Measurements from ENCODE around the gene STK11. TPM values are rescaled to one million over a fixed set of nuclear protein-coding genes. Genes with fewer than 3 reads are reported as not detected.

STK11 gene
- total and polyA plus RNA-seq, 4 donors = 35.4 to 66.6 (median 58.8) TPM

DNA sequence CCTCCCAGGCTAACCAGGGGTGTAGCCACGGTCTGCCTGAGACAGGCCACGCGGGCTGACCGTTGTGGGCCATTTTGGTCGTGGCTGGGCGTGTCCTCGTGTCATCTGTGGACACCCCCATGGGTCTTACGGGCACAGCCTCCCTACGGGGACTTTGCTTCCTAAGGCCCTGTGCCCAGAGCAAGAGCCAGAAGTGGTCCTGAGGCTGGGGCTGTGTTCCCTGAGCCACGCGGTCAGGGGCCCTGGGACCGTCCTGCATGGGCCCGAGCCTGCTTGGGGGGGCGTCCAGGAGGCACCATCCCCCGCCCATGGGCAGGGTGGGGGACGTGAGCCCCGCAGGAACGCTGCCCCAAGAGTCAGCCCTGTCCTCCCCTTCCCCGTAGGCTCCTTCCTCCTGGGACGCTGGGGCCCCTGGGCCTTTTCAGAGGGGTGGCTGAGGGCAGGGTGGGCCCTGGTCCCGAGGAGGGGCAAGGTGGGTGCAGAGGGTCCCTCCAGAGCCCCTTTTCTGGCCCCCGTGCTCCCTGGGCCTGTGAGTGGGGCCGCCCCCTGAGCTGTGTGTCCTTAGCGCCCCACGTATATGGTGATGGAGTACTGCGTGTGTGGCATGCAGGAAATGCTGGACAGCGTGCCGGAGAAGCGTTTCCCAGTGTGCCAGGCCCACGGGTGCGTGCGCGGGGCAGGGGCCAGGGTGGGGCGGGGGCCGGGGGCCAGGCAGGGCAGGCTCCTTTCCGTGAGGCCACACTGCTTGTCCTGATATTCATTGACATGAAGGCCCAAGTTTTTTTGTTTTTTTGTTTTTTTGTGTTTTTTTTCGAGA lies 13.4 kb downstream of the STK11 start:
- 93% methylated on average over 32 of the region's 37 CpGs for WGBS (ENCODE audit: insufficient coverage)

DNA sequence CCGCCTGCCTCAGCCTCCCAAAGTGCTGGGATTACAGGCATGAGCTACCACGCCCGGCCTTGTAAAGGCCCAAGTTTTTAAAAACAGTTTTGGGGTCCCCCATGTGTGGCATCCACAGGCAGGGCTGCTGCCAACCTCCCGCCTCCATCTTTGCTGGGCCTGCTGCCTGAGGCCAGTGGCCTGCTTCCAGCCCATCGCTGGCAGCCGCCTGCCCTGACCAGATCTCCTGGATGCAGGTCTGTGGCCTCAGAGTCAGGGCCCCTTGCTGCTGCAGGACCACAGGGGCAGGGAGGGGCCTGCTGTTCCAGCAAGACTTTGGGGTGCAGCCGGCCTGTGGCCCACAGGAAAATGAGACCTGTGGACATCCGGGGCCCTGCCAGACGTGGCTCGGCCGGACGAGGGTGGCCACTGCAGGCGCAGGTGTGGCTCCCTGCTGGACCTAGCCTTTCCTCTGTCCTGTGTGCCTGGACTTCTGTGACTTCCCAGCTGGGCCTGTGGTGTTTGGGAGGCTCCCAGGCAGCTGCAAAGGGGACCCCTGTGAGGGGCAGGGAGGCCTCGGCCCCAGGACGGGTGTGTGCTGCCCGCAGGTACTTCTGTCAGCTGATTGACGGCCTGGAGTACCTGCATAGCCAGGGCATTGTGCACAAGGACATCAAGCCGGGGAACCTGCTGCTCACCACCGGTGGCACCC lies 14.4 kb downstream of the STK11 start:
- WGBS (ENCODE audit: insufficient coverage) = 93% methylated on average over 19 of the region's 19 CpGs
- H3K4me1 ChIP-seq (ENCODE audit: control insufficient read depth, insufficient read depth, low read length) = peaks cover 42% of the 10 kb centered on the region
- no peak overlapping the region for H3K27ac ChIP-seq (ENCODE audit: low read depth, low read length)
- no peaks in the 10 kb centered on the region for H3K27me3 ChIP-seq (ENCODE audit: control insufficient read depth, insufficient read depth, low read length)
- peaks cover 83% of the 10 kb centered on the region for H3K36me3 ChIP-seq (ENCODE audit: control insufficient read depth, insufficient read depth, low read length)
- H3K4me3 ChIP-seq (ENCODE audit: low read depth, low read length) = no peak overlapping the region
- no peak for DNase-seq (ENCODE audit: low read depth in 4 of 6, low spot score in 6 of 6)
- H3K9me3 ChIP-seq (ENCODE audit: control insufficient read depth, insufficient read depth, low read length) = no peaks in the 10 kb centered on the region

More for the DNA sequence above, 13.4 kb downstream of the STK11 start:
- Histone ChIP-seq H3K4me3 (ENCODE audit: low read depth, low read length) (no peak overlapping the region), H3K27ac (ENCODE audit: low read depth, low read length) (no peak overlapping the region), H3K27me3 (ENCODE audit: control insufficient read depth, insufficient read depth, low read length) (no peaks in the 10 kb centered on the region), H3K36me3 (ENCODE audit: control insufficient read depth, insufficient read depth, low read length) (peaks cover 83% of the 10 kb centered on the region), H3K4me1 (ENCODE audit: control insufficient read depth, insufficient read depth, low read length) (peaks cover 51% of the 10 kb centered on the region), H3K9me3 (ENCODE audit: control insufficient read depth, insufficient read depth, low read length) (no peaks in the 10 kb centered on the region)
- no peak for DNase-seq (ENCODE audit: low read depth in 4 of 6, low spot score in 6 of 6)

DNA sequence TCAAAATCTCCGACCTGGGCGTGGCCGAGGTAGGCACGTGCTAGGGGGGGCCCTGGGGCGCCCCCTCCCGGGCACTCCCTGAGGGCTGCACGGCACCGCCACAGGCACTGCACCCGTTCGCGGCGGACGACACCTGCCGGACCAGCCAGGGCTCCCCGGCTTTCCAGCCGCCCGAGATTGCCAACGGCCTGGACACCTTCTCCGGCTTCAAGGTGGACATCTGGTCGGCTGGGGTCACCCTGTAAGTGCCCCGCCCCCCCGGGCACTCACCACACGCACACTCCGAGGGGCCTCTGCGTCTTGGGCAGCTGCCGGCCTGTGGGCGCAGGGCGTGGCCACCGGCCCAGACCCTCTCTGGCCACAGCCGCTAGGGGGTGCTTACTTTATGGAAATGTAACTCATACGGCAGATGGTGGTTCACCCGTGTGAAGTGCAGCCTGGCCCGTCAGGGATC lies 14.9 kb downstream of the STK11 start:
- Histone ChIP-seq H3K27me3 (ENCODE audit: control insufficient read depth, insufficient read depth, low read length) (no peaks in the 10 kb centered on the region), H3K36me3 (ENCODE audit: control insufficient read depth, insufficient read depth, low read length) (peaks cover 83% of the 10 kb centered on the region), H3K4me1 (ENCODE audit: control insufficient read depth, insufficient read depth, low read length) (peaks cover 36% of the 10 kb centered on the region), H3K27ac (ENCODE audit: low read depth, low read length) (no peak overlapping the region), H3K4me3 (ENCODE audit: low read depth, low read length) (no peak overlapping the region), H3K9me3 (ENCODE audit: control insufficient read depth, insufficient read depth, low read length) (no peaks in the 10 kb centered on the region)
- no peak for DNase-seq (ENCODE audit: low read depth in 4 of 6, low spot score in 6 of 6)
- WGBS (ENCODE audit: insufficient coverage) = 87% methylated on average over 25 of the region's 33 CpGs

DNA sequence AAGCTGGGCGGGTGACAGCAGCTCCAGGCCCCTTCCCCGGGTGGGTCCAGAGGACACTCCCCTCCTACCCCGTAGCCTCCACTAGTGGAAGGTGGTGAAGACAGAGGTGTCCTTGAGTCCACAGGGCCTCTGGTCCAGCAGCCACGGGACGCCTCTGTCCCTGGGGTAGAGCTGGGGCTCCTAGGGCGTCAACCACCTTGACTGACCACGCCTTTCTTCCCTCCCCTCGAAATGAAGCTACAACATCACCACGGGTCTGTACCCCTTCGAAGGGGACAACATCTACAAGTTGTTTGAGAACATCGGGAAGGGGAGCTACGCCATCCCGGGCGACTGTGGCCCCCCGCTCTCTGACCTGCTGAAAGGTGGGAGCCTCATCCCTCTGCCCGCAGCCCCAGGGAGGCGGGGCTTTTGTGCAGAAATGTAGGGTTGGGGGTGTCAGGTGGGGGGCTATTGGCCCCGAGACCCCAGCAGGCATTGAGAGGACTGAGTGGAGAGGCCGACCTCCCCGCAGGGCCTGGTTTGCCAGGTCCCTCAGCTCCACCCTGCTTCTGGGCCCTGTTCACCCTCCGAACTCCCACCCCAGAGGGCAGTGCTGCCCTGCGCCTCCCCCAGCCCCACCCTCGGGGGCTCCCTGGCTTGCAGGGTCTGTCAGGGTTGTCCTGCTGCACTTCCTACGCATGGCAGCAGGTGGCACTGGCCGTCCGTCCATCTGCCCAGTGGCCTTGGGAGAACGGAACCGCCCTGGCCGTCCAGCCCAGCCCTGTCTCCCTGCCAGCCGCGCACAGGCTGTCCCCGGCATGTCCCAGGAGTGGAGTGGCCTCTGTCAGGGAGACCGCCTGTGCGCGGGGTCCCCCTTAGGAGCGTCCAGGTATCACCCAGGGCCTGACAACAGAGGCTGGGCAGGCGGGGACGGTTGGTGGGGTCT lies 15.7 kb downstream of the STK11 start:
- Histone ChIP-seq H3K27me3 (ENCODE audit: control insufficient read depth, insufficient read depth, low read length) (no peaks in the 10 kb centered on the region), H3K9me3 (ENCODE audit: control insufficient read depth, insufficient read depth, low read length) (no peaks in the 10 kb centered on the region), H3K4me1 (ENCODE audit: control insufficient read depth, insufficient read depth, low read length) (peaks cover 28% of the 10 kb centered on the region), H3K4me3 (ENCODE audit: low read depth, low read length) (no peak overlapping the region), H3K27ac (ENCODE audit: low read depth, low read length) (no peak overlapping the region), H3K36me3 (ENCODE audit: control insufficient read depth, insufficient read depth, low read length) (peaks cover 90% of the 10 kb centered on the region)
- peak in 2 of 6 donors; percentile 62 to 72 for DNase-seq (ENCODE audit: low read depth in 4 of 6, low spot score in 6 of 6)
- WGBS (ENCODE audit: insufficient coverage) = 60% methylated on average over 34 of the region's 38 CpGs

DNA sequence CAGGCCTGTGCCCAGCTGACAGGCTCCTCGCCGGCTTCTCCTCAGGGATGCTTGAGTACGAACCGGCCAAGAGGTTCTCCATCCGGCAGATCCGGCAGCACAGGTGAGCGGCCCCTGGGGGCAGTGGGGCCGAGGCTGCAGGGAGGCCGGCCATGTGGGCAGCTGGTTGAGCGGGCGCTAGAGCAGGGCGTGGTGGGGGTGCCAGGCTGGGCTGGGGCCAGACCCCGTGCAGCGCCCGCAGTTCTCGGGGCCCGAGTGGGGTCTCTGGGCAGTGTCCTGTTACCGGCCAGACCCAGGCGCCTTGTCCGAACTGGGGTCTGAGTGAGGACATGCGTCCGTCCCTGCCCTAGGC lies 16.3 kb downstream of the STK11 start:
- Histone ChIP-seq H3K9me3 (ENCODE audit: control insufficient read depth, insufficient read depth, low read length) (no peaks in the 10 kb centered on the region), H3K4me1 (ENCODE audit: control insufficient read depth, insufficient read depth, low read length) (peaks cover 27% of the 10 kb centered on the region), H3K4me3 (ENCODE audit: low read depth, low read length) (no peak overlapping the region), H3K27ac (ENCODE audit: low read depth, low read length) (no peak overlapping the region), H3K36me3 (ENCODE audit: control insufficient read depth, insufficient read depth, low read length) (peaks cover 92% of the 10 kb centered on the region), H3K27me3 (ENCODE audit: control insufficient read depth, insufficient read depth, low read length) (no peaks in the 10 kb centered on the region)
- DNase-seq (ENCODE audit: low read depth in 4 of 6, low spot score in 6 of 6) = no peak
- 87% methylated on average over 22 of the region's 22 CpGs for WGBS (ENCODE audit: insufficient coverage)

DNA sequence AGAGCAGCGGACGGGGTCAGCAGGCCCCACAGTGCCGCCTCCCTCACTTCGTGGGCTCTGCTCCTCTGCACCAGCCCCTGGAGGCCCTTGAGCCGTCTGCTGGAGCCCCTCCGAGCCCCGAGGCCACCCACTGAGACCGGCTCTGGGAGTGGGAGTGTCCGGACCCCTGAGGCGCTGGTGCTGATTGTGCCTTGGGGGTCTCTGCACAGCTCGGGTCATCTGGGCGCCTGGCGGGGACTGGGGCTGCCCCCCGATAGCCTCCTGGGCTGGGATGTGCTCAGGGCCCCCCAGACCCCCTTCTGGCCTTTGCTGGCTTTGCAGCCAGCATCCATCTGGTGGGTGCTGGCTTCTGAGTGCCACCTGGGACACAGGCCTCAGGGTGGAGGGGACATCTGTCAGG lies 16.8 kb downstream of the STK11 start:
- WGBS (ENCODE audit: insufficient coverage) = 84% methylated on average over 14 of the region's 14 CpGs
- H3K4me3 ChIP-seq (ENCODE audit: low read depth, low read length) = no peak overlapping the region
- H3K27me3 ChIP-seq (ENCODE audit: control insufficient read depth, insufficient read depth, low read length) = no peaks in the 10 kb centered on the region
- no peaks in the 10 kb centered on the region for H3K9me3 ChIP-seq (ENCODE audit: control insufficient read depth, insufficient read depth, low read length)
- peaks cover 25% of the 10 kb centered on the region for H3K4me1 ChIP-seq (ENCODE audit: control insufficient read depth, insufficient read depth, low read length)
- DNase-seq (ENCODE audit: low read depth in 4 of 6, low spot score in 6 of 6) = no peak
- peaks cover 94% of the 10 kb centered on the region for H3K36me3 ChIP-seq (ENCODE audit: control insufficient read depth, insufficient read depth, low read length)
- no peak overlapping the region for H3K27ac ChIP-seq (ENCODE audit: low read depth, low read length)

DNA sequence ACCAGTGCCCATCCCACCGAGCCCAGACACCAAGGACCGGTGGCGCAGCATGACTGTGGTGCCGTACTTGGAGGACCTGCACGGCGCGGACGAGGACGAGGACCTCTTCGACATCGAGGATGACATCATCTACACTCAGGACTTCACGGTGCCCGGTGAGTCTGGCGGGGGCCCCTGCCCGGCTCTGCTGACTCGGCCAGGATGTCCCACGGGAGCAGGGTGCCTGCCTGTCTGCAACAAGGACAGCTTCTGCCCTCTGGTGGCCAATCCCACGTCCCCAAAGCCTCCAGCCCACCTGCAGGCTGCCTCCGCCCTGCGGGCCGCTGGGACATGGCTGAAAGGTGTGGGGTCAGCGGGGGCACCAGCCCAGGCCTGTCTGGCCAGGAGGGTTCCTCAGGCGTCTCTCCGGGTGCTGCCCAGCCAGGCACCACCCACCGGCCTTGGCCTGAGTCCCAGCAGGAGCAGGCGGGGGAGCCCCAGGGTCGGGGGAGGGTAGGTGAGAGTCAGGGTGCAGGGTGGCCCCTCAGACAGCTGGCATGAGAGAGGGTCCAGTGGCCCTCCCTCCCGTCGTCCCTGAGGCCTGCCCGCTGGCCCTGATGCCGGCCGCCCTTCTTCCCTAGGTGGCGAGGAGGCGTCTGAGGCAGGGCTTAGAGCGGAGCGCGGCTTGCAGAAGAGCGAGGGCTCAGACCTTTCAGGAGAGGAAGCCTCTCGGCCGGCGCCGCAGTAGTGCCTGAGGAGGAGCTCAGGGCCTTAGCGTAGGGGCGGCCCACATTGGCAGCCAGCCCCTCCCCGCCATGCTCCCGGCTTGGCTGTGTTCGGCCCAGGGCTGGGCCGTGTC lies 17.7 kb downstream of the STK11 start:
- Histone ChIP-seq H3K27ac (ENCODE audit: low read depth, low read length) (no peak overlapping the region), H3K27me3 (ENCODE audit: control insufficient read depth, insufficient read depth, low read length) (no peaks in the 10 kb centered on the region), H3K9me3 (ENCODE audit: control insufficient read depth, insufficient read depth, low read length) (no peaks in the 10 kb centered on the region), H3K4me3 (ENCODE audit: low read depth, low read length) (no peak overlapping the region), H3K4me1 (ENCODE audit: control insufficient read depth, insufficient read depth, low read length) (peaks cover 18% of the 10 kb centered on the region), H3K36me3 (ENCODE audit: control insufficient read depth, insufficient read depth, low read length) (peaks cover 96% of the 10 kb centered on the region)
- 77% methylated on average over 48 of the region's 48 CpGs for WGBS (ENCODE audit: insufficient coverage)
- DNase-seq (ENCODE audit: low read depth in 4 of 6, low spot score in 6 of 6) = no peak

DNA sequence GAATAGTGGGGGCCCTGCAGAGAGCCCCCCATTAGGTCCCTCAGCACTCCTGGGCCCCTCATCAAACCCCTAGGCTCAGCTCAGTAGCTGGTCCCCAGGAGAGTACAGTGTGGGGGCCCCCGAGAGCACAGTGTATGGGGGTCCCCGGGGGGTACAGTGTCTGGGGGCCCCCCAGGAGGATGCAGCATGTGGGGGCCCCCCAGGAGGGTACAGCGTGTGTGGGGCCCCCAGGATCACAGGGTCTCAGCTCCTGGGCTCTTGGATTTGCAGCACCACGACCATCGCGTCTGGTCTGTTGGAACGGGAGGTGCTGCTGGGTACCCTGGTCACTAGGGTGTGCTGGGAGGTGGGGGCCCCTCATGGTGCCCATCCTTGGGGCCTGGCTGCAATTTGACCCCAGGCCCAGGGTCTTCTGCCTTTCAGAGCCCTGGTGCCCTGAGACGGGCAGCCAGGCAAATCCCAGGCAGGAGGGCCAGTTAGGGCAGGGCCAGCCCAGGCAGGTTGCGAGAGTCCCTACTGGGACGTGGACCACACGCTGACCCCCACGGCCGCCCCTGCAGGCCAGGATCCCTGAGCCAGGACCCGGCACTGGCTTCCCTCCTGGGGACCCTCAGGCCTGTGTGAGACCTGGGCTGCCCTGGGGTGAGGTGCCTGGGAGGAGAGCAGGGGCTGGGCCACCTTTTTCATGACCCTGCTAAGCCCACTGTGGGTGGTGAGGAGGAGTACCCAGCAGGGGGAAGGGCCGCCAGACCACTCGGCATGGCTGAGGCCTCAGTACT lies 18.7 kb downstream of the STK11 start:
- Histone ChIP-seq H3K36me3 (ENCODE audit: control insufficient read depth, insufficient read depth, low read length) (peaks cover 93% of the 10 kb centered on the region), H3K9me3 (ENCODE audit: control insufficient read depth, insufficient read depth, low read length) (no peaks in the 10 kb centered on the region), H3K4me3 (ENCODE audit: low read depth, low read length) (no peak overlapping the region), H3K27ac (ENCODE audit: low read depth, low read length) (no peak overlapping the region), H3K4me1 (ENCODE audit: control insufficient read depth, insufficient read depth, low read length) (peaks cover 16% of the 10 kb centered on the region), H3K27me3 (ENCODE audit: control insufficient read depth, insufficient read depth, low read length) (no peaks in the 10 kb centered on the region)
- WGBS (ENCODE audit: insufficient coverage) = 93% methylated on average over 16 of the region's 16 CpGs
- no peak for DNase-seq (ENCODE audit: low read depth in 4 of 6, low spot score in 6 of 6)

Data from spinal cord (tissue), 10 donors.